Measurements from ENCODE around the gene UQCRFS1. TPM values are rescaled to one million over a fixed set of nuclear protein-coding genes. Genes with fewer than 3 reads are reported as not detected.
A peak's percentile ranks its signal among the peaks of the same experiment; 100 is the strongest.
"Not testable (repeated sequence)": the region's sequence is repeated elsewhere in the genome, so short reads cannot be mapped to it uniquely, and the experiment has no call there.

UQCRFS1 gene
- polyA plus RNA-seq, 5 donors, result 14.7 to 18.9 (median 17.7) TPM

- DNase-seq, result no peak
Observed at GRCh38 chr19:29217616-29218015, 4.7 kb upstream of the UQCRFS1 start.

- no peak for DNase-seq
Observed at GRCh38 chr19:29216021-29216420, 3.1 kb upstream of the UQCRFS1 start.

GRCh38 chr19:29215322-29215845 is 2.4 kb upstream of the UQCRFS1 start:
- no peak for DNase-seq

GRCh38 chr19:29214411-29214810 is 1.5 kb upstream of the UQCRFS1 start:
- DNase-seq, result no peak

- DNase-seq, result peak in 1 of 2 donors; percentile 9
Observed at GRCh38 chr19:29212356-29212647, 649 bp downstream of the UQCRFS1 start.

DNA sequence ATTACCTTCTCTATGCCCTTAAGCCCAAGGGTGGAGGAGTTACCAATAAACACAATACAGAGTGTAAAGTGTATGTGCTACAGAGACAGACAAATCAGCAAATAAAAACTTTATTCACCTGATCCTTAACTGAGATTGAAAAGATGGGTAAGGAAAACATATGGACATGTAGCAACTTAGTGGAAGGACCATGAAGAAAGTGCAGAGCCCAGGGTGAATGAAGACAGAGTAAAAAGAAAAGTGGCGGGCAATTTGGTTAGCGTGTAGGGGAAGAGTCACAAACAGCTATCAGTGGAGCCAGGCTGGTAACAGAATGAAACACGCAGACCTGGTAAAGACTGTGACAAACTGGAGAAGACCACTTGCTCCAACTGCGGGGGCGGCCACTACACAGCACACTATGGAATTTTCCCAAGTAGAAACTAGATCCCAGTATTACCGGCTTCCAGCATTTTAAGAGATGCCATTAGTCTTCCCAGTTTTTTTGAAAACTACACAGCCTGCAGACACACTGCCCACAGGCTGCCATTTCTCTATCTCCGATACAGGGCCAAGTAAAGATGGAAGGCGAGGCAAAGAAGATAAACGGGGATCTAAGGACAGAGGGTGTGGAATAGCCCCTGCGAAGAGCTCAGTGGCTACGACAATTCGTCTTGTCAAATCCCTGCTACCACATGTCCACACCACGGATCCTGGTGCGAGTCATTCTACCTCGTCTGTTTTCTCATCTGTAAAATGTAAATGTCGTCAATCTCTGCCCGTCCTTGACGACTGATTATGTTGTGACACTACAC is 1.2 kb downstream of the UQCRFS1 start:
- DNase-seq, result peak in 1 of 2 donors; percentile 12

GRCh38 chr19:29211041-29211440 is 1.9 kb downstream of the UQCRFS1 start:
- not testable (repeated sequence) for DNase-seq

GRCh38 chr19:29210502-29210901 is 2.4 kb downstream of the UQCRFS1 start:
- not testable (repeated sequence) for DNase-seq

- not testable (repeated sequence) for DNase-seq
Observed at GRCh38 chr19:29207403-29208187, 5.4 kb downstream of the UQCRFS1 start.

- no peak for DNase-seq
Observed at GRCh38 chr19:29206453-29206852, 6.5 kb downstream of the UQCRFS1 start.

DNA sequence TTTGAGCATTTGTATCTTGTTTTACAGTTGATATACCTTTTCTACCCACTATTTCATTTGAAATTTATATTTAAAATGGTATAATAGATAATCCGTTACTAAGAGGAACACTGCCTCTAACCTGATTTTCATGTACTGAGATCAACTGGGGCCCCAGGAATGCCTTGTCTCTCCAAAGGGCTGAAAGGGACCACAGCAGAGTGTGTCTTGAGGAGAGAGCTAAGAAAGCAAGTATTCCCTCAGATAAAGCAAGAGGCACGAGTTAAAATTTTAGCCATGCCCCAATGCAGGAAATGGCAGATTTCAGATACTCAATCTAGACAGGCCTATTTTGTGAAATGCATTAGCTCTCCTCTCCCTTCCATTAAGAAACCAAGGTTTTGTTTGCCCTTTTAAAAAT is 10.7 kb downstream of the UQCRFS1 start:
- DNase-seq, result no peak

GRCh38 chr19:29201855-29202254 is 11.1 kb downstream of the UQCRFS1 start:
- no peak for DNase-seq

DNA sequence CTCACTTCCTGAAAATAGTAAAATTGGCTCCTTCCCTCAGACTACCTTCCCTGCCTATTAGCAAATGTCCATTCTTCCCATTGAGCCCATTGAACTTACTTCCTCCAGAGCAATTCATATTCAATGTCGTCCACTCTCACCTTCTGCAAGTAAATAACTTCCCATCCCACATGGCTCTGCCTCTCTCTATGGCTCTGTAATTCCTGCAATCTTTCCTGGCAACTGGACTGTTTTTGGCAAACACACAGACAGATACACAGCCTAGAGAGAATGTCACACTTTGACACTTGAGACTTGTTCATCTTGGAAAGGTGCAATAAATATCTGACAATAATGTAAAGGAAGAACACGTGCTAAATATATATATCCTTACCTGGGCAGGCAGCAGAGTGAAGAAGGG is 18.3 kb downstream of the UQCRFS1 start:
- no peak for DNase-seq

GRCh38 chr19:29193155-29193554 is 19.8 kb downstream of the UQCRFS1 start:
- no peak for DNase-seq

GRCh38 chr19:29191005-29191404 is 21.9 kb downstream of the UQCRFS1 start:
- no peak for DNase-seq

- peak in 1 of 2 donors; percentile 2 for DNase-seq
Observed at GRCh38 chr19:29189033-29189360, 24.0 kb downstream of the UQCRFS1 start.

- DNase-seq, result no peak
Observed at GRCh38 chr19:29188289-29189032, 24.5 kb downstream of the UQCRFS1 start.

GRCh38 chr19:29187676-29188075 is 25.3 kb downstream of the UQCRFS1 start:
- no peak for DNase-seq

DNA sequence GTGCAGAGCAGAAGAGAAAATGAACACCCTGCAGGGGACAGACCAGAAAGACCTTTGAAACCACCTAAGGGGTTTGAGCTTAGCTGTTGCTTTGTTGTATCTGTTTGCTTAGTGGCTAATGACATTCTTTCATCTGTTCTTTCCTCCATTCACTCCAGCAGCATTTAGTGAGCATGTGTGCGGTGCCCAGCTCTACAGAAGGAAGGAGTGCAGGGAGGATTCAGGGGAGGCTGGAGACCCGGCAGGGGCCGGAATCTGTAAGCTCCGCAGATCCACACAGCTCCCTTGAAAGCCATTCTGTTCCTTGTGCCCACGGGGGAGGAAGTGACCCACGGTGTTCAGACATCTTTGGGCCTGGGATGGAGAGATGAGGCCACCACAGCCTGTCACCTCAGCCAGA is 27.5 kb downstream of the UQCRFS1 start:
- DNase-seq, result no peak

GRCh38 chr19:29176981-29177754 is 35.8 kb downstream of the UQCRFS1 start:
- DNase-seq, result no peak

GRCh38 chr19:29173896-29174295 is 39.1 kb downstream of the UQCRFS1 start:
- DNase-seq, result no peak

- no peak for DNase-seq
Observed at GRCh38 chr19:29172302-29172701, 40.6 kb downstream of the UQCRFS1 start.
